Measurements from ENCODE around the gene TMEM9. TPM values are rescaled to one million over a fixed set of nuclear protein-coding genes. Genes with fewer than 3 reads are reported as not detected.
A peak's percentile ranks its signal among the peaks of the same experiment; 100 is the strongest.

Gene TMEM9
- total RNA-seq, 1 donor from 2014 or later = 63.9 TPM

GRCh38 chr1:201171063-201172036 lies 17.1 kb upstream of the TMEM9 start:
- TF ChIP-seq CTCF (IDR thresholded peaks at IDR 0.05) = peak; percentile 50
- Mint-ChIP-seq H3K27ac (ENCODE audit: unreplicated experiment) (peak overlapping the region; percentile 82), H3K4me1 (ENCODE audit: unreplicated experiment) (peaks cover 21% of the 10 kb centered on the region), H3K4me3 (ENCODE audit: unreplicated experiment) (peak overlapping the region; percentile 79), H3K9me3 (ENCODE audit: unreplicated experiment) (no peaks in the 10 kb centered on the region), H3K27me3 (ENCODE audit: unreplicated experiment) (peaks cover 16% of the 10 kb centered on the region), H3K36me3 (ENCODE audit: unreplicated experiment) (no peaks in the 10 kb centered on the region)
- DNase-seq (ENCODE audit: extremely low spot score, unreplicated experiment) = no peak

GRCh38 chr1:201170533-201171062 lies 16.3 kb upstream of the TMEM9 start:
- TF ChIP-seq CTCF (IDR thresholded peaks at IDR 0.05) = no peak
- peak; percentile 95 for DNase-seq (ENCODE audit: extremely low spot score, unreplicated experiment)
- Mint-ChIP-seq H3K27me3 (ENCODE audit: unreplicated experiment) (peaks cover 20% of the 10 kb centered on the region), H3K9me3 (ENCODE audit: unreplicated experiment) (no peaks in the 10 kb centered on the region), H3K4me3 (ENCODE audit: unreplicated experiment) (peak overlapping the region; percentile 79), H3K4me1 (ENCODE audit: unreplicated experiment) (peaks cover 21% of the 10 kb centered on the region), H3K36me3 (ENCODE audit: unreplicated experiment) (no peaks in the 10 kb centered on the region), H3K27ac (ENCODE audit: unreplicated experiment) (peak overlapping the region; percentile 82)

GRCh38 chr1:201169971-201170532 lies 15.8 kb upstream of the TMEM9 start:
- peak overlapping the region; percentile 79 for H3K4me3 Mint-ChIP-seq (ENCODE audit: unreplicated experiment)
- H3K27me3 Mint-ChIP-seq (ENCODE audit: unreplicated experiment) = peaks cover 17% of the 10 kb centered on the region
- H3K4me1 Mint-ChIP-seq (ENCODE audit: unreplicated experiment) = peaks cover 21% of the 10 kb centered on the region
- DNase-seq (ENCODE audit: extremely low spot score, unreplicated experiment) = no peak
- H3K9me3 Mint-ChIP-seq (ENCODE audit: unreplicated experiment) = no peaks in the 10 kb centered on the region
- no peak for TF ChIP-seq CTCF (IDR thresholded peaks at IDR 0.05)
- peak overlapping the region; percentile 82 for H3K27ac Mint-ChIP-seq (ENCODE audit: unreplicated experiment)
- H3K36me3 Mint-ChIP-seq (ENCODE audit: unreplicated experiment) = no peaks in the 10 kb centered on the region

GRCh38 chr1:201169203-201169602 lies 14.9 kb upstream of the TMEM9 start:
- Mint-ChIP-seq H3K36me3 (ENCODE audit: unreplicated experiment) (no peaks in the 10 kb centered on the region), H3K27me3 (ENCODE audit: unreplicated experiment) (peaks cover 18% of the 10 kb centered on the region), H3K4me3 (ENCODE audit: unreplicated experiment) (no peak overlapping the region), H3K4me1 (ENCODE audit: unreplicated experiment) (peaks cover 21% of the 10 kb centered on the region), H3K27ac (ENCODE audit: unreplicated experiment) (no peak overlapping the region), H3K9me3 (ENCODE audit: unreplicated experiment) (no peaks in the 10 kb centered on the region)
- TF ChIP-seq CTCF (IDR thresholded peaks at IDR 0.05) = no peak
- no peak for DNase-seq (ENCODE audit: extremely low spot score, unreplicated experiment)
